CD4-positive, alpha-beta T cell treated with Interleukin-17A for 1 hour (primary cell): Measurements from ENCODE around the gene SLC28A1.
"Not testable (repeated sequence)": the region's sequence is repeated elsewhere in the genome, so short reads cannot be mapped to it uniquely, and the experiment has no call there.

ENCODE experiments used
- DNase-seq: peaks from one replicate; pipeline ENCODE4 v3.0.0-alpha.2; 2020

The SLC28A1 gene

DNA sequence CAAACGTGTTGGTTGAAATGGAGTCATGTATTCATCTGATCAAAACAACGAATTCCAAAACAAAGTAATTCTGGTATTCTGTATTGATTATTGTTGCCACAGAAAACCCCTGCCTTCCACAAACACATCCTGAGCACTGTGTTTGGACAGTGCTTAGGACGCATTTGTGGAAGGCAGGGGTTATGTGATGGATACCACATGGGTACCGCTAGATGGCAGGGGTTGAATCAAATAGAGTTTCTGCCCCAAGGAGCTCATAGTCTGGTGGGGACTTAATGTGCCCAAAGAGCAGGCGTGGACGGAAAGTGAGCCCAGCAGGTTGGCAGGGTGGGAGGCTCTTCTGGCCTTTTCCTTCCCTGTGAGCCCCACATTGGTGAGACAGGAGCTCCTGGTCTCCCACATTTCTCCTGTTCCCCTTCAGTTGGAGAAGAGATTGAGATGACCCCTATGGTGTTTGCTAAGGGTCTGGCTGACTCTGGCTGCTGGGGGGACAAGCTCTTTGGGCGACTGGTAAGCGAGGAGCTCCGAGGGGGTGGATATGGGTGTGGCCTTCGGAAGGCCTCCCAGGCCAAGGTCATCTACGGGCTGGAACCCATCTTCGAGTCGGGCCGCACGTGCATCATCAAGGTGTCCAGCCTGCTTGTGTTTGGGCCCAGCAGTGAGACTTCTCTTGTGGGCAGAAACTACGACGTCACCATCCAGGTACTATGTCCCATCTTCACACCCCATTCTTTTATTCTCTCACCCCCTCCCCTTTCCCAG, 22.1 kb upstream of the SLC28A1 start:
- no peak for DNase-seq

DNA sequence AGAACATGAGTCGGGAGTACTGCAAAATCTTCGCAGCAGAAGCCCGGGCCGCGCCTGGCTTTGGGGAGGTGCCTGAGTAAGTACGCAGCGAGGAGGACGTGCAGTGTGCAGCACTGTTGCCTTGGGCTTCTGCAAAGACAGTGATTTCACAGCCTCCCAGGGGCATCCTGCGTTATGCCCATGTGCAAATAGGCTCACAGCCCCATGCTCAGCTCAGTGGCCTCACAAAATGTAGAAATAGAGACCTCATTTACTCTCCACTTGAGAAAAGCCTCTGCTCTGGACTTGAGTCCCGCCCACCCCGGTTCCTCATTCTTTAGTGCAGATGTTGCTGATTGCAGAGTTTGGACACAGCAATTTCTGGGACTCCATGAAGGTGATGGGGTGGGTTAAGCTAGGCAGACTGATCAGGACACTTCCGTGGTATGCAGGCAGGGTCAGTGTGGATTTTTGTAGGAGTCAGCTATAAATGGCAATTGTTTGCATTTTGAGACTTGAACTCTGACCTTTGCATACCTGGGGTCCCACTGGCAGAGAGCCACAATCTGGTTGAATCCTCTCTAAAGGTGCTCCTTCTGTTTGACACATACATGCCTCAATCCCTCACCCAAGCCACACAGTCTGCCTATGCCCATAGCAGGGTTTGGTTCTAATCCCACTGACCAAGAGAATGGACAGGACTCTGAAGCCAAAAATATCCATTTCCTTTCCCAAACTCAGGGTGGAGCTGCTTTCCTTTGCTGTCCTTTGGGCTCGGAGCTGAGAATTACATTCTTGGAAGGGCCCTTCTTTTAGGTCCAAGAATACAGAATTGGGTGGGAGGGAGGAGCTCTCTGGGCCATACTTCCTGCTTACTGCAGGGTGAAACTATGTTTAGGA, 20.7 kb upstream of the SLC28A1 start:
- DNase-seq: no peak

DNA sequence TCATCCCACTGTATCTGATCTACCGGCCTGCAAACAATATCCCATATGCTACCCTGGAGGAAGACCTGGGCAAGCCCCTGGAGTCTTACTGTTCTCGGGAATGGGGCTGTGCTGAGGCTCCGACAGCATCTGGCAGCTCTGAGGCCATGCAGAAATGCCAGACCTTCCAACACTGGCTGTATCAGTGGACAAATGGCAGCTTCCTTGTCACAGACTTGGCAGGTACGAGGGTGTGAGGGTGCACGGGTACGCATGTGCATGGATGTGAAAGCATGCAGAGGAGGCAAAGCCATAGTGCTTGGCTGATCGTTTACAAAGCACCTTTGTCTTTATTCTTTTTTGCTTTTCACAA, 20.0 kb upstream of the SLC28A1 start:
- no peak for DNase-seq

DNA sequence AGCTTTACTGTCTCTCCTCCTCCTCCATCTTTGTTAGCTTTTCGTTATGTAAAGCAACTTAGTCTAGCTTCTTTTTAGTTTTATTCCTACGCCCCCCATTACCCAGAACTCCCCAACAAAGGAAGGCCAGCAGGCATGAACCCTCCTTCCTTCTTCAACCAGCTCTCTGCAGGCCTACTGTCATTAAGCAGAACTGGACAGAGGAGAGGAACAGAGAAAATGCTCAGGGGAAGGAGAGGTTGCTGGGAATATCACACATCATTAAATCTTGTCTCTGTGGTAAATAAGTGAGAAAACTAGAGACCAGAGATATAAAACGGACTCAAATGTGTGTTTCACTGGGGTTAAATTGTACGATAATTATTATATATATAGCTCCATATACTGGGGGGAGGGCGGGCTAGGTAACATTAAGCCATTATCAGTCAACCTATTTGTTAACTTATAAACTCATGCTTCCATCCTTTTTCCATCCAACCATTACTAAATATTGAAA, 19.3 kb upstream of the SLC28A1 start:
- DNase-seq: no peak

DNA sequence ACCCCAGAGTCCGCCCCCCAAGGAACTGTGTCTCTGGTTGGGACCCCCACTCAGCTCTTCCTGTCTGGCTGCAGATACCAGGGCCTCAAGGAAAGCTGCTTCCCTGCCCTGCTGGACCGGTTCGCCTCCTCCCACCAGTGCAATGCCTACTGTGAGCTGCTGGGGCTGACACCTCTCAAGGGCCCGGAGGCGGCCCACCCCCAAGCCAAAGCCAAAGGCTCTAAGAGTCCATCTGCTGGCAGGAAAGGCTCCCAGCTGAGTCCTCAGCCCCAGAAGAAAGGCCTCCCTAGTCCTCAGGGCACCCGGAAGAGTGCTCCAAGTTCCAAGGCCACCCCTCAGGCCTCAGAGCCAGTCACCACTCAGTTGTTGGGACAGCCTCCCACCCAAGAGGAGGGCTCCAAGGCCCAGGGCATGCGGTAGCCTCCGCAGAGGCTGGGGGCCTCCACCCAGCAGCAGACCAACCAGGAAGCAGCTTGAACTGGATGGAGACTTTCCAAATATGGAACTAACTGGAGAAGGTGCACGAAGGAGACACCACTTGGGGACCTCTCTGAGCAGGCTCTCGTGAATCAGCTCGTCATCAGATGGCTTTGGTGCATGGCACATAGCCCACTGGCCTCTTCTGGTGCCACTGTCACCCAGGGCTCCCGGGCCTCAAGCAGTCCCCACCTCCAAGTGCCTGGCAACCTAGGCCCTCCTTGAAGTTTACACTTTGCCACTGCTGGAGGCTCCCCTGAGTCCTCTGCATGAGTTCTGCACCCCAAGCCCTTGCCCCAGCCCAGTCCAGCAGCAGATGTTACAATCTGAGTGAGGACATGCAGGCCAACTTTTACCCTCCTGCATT, 16.2 kb upstream of the SLC28A1 start:
- no peak for DNase-seq

DNA sequence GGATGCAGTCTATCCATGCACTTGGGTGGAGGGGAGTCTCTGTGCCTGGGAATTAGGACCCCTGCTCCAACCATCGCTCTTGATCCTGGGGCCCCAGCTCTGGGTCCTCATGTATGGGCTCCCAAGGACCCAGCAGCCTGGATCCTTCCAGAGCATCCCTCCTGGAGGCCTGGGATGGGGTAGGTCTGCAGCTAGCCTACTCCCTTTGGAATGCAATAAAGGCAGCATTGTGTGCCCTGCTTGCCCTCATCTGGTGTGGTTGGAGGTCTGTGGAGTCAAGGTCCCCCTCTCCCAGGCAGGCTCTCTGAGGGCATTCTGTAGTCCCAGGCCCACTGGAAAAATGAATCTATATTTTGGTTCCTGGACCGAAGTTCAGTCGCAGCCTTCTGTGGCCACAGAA, 15.0 kb upstream of the SLC28A1 start:
- DNase-seq: no peak

DNA sequence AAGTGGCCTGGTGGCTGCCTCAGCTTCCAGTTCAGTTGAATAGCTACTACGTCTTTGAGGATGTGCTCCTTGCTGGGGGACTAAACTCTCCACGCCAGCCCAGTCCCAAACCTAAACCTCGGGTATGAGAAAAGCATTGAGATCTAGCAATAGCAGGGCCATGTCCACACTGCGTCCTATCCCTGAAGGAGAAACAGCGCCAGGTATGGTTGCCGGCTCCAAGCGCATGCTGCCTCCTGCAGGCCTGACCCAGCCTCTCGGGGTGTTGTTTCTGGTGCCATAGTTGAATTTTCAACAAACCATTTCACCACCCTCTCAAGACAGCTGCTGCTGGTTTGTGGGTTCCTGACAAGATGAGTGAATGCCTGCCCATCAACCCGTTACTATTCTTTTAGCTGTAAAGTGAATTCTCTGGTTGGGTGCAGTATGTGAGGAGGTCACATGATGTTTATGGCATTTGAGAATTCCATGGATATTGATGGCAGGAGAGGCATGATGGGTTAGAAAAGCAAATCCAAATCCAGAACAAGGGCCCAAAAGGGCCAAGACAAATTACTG, 13.0 kb upstream of the SLC28A1 start:
- no peak for DNase-seq

DNA sequence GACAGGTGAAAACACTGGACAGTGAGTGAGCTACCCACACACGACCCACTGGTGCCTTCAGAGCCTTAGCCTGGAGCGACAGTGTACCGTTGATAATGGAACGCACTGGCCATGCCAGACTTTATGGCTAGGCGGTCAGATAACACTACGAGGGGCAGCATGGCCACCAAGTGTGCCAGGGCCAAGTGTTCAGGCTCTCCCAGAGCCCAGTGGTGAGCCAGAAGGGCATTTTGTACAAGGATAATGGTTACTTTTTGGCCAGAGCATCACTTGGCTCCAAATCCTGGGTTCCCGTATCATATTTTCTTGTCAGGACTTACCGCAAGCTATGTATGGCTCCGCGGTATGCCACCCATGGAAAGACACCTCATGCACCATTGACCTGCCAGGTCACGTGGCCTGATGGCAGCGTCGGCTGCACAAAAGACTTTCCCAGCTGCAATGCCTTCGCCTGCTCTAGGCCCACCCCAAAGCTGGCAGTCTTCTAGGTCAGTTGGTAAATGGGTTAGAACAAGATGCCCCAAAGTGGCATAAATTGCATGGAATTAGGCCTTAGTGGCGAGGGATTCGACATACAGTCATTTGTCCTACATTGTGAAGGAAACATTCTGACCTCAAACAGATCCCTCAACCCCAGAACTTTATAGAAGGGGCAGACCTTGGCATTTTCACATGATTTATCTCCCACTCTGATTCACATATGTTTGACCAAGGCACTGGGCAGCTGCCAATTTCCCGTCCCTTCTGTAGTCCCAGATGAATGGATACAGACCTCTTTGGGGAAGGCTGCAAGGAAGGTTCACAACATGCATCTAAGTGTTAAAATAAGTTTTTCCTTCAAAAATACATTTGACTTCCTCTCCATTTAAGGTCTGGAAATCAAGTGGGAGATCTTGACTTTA, 12.2 kb upstream of the SLC28A1 start:
- DNase-seq: no peak

DNA sequence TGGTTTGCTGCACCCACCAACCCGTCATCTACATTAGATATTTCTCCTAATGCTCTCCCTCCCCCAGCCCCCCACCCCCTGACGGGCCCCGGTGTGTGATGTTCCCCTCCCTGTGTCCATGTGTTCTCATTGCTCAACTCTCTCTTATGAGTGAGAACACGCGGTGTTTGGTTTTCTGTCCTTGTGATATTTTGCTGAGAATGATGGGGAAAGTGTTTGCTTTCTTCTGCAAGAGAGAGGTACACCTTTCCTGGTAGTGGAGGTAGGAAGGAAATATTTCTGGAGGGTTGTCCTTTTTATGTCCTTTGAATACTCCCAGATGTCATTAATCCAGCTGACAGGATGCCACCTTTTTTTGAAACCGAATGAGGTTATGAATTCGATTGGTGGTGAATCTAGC, 10.5 kb upstream of the SLC28A1 start:
- no peak for DNase-seq

DNA sequence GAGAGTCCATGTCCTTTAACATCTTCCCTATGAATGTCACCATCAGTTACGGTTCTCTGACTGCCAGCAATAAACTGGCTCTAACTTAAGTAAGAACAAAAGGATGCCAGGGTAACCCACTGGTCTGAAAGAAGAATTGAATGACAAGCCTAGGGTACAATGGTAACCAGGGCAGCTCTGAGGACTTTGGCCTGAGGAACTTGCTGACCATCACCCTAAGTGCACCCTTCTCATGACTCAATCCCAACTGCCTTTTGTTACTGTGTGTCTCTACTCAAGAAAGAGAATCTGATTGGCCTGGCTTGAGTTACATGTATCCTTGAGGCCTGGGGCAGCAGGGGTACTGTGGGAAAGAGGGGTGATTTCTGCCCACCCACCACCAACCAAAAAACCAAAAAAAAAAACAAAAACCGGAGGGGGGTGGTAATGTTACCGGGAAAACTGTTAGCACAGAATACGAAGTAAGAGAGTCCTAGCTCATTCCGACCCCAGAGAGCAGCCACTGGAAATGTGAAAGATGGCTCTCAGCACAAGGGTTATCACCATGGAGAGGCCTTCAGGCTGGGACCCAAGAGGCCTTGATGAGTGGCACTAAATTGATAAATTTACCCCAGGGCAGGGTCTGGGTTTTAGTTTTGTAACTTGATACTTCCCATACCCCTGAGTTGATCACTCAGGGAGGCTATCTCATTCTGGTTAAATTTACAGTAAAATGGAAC, 9.3 kb upstream of the SLC28A1 start:
- DNase-seq: no peak

DNA sequence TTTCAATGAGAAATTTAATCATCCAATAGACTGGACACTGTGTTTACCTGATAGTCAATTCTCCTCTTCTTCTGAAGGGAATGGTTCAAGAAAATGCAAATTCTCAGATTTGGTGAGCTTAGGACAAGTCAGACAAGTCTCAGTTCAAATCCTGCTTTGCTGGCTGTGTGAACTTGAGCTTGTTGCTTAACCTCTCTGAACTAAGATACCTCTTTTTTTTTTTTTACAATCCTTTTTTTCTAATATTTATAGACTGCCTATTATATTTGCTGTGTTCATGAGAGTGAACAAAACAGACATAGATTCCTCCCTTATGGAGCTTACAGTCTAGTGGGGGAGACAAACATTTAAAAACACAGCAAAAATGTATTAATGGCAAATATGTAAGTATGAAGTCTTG, 8.2 kb upstream of the SLC28A1 start:
- no peak for DNase-seq

DNA sequence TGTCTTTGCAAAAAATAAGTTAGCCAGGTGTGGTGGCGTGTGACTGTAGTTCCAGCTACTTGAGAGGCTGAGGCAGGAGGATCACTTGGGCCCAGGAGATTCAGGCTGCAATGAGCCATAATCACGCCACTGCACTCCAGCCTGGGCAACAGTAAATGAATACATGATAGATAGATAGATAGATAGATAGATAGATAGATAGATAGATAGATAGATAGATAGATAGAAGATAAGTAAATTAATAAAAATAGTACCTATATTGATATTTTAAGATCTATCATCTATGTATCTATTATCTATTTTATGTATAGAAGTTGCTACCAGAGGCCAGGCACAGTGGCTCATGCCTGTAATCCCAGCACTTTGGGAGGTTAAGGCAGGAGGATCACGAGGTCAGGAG, 6.8 kb upstream of the SLC28A1 start:
- not testable (repeated sequence) for DNase-seq

DNA sequence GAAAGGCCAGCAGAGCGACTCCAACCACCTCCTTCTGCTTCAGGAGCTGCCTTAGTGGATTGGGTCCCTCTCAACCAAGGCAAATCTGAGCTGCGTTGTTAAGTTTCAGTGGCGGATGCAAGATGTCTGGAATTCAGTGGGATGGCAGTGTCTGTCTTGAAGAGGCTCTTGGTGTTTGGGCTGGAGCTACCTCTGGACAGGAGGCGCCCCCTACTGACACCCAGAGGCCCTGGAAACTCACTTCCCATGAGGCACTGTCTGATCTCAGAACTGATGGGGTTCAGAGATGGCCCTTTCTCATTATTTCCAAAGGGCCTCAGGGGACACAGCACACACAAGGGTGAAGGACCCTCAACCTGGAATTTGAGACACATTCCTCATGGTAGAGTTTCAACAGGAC, 6.0 kb upstream of the SLC28A1 start:
- peak; percentile 64 for DNase-seq

DNA sequence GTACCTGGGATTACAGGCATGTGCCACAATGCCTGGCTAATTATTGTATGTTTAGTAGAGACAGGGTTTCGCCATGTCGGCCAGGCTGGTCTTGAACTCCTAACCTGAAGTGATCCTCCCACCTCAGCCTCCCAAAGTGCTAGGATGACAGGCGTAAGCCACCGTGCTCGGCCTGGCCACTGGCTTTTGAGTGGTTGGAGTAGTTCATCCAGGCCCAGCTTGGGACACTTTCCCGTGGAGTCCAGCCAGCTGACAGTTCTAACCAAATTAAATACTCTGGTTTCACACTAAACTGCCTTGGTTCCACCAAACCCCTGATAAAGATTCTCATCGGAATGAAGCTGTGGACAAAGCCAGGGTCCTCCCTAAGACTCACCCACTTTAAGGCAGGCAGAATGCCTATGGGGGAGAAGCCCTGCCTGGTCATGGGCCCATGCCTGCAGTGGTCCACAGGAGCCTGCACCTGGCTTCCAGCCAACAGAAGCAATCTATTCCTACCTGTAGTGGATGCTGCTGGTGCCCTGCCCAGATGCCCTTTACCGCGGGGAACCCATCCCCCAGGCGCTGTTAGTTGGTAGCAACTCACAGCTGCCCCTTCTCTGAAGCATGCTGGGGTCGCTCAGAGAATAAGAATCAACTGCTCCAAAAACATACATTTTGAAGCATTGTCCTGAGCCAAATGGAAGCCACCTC, 5.2 kb upstream of the SLC28A1 start:
- no peak for DNase-seq

DNA sequence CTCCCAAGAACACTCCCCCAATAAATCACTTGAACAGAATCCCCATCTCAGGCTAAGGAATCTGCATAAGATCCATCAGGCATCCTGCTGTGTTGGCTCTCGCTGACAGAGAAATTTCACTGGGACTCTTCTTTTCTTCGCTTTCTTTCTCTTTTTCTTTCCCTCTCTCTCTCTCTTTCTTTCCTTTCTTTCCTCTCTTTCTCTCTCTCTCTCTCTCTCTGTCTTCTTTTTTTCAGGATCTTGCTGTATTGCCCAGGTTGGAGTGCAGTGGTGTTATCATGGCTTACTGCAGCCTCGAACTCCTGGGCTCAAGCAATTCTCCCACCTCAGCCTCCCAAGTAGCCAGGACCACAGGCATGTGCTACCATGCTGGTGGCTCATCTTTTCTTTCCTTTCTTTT, 4.5 kb upstream of the SLC28A1 start:
- DNase-seq: no peak

DNA sequence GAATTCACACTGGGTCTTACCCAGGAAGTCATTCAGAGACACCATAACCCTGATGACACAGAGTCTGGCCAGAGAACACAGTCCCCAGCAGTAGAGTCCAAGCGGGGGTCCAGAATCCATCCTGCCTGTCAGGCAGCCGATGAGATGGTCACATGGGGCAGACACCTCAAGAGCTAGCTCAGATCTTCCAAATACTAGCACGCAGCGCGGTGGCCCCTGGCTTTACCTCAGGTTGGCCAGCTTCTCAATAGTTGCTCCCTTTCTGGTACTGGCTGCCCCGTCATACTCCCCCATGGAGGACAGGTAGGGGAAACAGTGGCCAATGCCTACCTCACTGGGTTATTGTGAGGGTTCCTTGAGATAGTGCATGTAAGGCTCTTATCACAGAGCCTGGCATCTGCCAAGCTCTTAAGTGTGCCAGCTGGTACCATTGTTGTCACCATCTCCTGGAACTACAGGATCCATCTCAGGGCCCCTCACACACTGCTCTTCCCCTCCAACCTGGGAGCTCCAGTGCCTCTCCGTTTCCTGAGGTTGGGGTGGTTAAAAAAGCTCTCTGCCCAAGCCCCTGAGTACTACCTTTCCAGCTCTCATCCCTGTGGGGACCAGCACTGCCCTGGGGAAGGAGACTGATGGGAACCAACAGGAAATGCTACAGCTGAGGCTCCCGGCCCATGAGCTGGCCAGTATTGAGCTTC, 3.5 kb upstream of the SLC28A1 start:
- no peak for DNase-seq

DNA sequence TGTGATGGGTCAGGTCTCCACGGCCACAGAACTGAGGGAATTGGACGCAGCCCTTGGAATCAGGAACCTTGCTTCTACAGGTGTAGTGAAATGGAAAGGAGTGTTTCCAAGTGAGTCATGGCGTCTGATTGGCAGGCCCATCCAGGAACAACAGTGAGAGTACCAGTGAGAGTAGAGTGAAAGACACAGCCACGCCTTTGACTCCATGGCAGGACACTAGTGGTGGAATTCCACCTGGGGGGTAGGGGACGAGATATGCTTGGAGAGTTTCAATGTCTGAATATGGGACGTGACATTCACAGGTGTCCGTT, 3.0 kb upstream of the SLC28A1 start:
- DNase-seq: no peak

DNA sequence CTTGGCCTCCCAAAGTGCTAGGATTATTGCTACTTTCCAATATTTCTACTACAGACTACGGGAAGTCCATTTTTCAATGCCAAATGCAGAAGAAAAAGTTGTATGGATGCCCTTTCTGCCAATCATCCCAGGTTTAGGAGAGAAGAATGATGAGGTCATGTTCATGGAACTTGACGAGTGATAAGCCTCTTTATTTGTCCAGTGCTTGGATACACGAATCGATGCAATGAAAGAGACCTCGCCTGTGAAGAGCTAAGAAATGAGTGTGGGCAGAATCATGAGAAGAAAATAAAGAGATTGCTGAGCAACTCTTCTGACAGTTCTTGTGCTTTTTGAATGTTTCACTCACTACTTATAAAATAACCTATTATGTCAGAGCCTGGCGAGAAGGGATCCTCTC, 996 bp upstream of the SLC28A1 start:
- no peak for DNase-seq

DNA sequence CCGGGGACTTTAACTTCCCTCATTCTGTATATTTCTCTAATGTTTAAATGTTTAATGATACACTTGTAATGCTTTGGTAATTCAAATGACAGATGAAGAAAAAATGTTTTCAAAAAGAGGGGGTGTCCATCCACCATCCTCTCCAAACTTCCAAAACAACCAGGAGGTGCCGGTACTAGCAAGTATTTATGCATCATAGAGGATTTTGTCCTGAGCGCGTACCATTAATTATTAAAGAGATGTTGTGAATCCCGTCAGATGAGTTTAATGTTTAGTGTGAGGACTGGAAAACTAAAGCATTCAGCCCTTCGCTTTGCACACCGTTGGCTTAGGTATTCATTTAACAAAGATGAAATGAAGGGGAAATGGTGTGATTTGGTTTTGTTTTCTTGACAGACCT, 1.3 kb downstream of the SLC28A1 start:
- no peak for DNase-seq
